Measurements from ENCODE around the gene FIG4. TPM values are rescaled to one million over a fixed set of nuclear protein-coding genes. Genes with fewer than 3 reads are reported as not detected.
"Not testable (repeated sequence)": the region's sequence is repeated elsewhere in the genome, so short reads cannot be mapped to it uniquely, and the experiment has no call there.

FIG4 gene
- total RNA-seq, 4 donors from 2014 or later: 4.1 to 35.5 (median 17.4) TPM

DNA sequence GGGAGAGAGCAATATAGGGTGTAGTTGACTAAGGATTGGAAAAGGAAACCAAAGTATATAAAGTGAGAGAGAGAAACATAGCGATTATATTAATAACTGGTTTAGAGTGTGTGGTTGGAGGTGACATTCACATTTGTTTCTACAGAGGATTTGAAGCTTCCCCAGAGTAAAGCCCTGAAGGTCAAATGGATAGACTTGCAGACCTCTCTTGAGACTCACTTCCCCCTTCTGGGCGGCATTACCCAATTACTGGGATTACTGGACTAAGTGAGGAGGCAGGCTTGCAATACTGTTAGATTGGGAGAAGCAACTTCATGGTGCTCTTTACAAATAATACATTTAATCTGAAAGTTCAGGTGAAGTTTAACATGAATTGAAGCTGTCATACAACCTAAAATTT, 10.7 kb downstream of the FIG4 start:
- H3K27me3 ChIP-seq: no peaks in the 10 kb centered on the region
- no peak for DNase-seq
- no peak overlapping the region for H3K27ac ChIP-seq
- H3K4me1 ChIP-seq: no peaks in the 10 kb centered on the region
- TF ChIP-seq, protein P1, sequence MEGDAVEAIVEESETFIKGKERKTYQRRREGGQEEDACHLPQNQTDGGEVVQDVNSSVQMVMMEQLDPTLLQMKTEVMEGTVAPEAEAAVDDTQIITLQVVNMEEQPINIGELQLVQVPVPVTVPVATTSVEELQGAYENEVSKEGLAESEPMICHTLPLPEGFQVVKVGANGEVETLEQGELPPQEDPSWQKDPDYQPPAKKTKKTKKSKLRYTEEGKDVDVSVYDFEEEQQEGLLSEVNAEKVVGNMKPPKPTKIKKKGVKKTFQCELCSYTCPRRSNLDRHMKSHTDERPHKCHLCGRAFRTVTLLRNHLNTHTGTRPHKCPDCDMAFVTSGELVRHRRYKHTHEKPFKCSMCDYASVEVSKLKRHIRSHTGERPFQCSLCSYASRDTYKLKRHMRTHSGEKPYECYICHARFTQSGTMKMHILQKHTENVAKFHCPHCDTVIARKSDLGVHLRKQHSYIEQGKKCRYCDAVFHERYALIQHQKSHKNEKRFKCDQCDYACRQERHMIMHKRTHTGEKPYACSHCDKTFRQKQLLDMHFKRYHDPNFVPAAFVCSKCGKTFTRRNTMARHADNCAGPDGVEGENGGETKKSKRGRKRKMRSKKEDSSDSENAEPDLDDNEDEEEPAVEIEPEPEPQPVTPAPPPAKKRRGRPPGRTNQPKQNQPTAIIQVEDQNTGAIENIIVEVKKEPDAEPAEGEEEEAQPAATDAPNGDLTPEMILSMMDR (IDR thresholded peaks at IDR 0.05): no peak
- no peak for TF ChIP-seq POLR2A (IDR thresholded peaks at IDR 0.05)
- no peaks in the 10 kb centered on the region for H3K9me3 ChIP-seq
- no peaks in the 10 kb centered on the region for H3K36me3 ChIP-seq
- no peak overlapping the region for H3K4me3 ChIP-seq
- intact Hi-C loops (cut with DNase I; ENCODE audit: low total_unique reads): loop anchor here (10.0 kb wide), 1 partner anchor 333 kb away; no protein-coding TSS in a partner anchor

GRCh38 chr6:109702791-109703190, 11.7 kb downstream of the FIG4 start:
- no peaks in the 10 kb centered on the region for H3K9me3 ChIP-seq
- TF ChIP-seq, protein P1 (IDR thresholded peaks at IDR 0.05): no peak
- no peak for TF ChIP-seq POLR2A (IDR thresholded peaks at IDR 0.05)

GRCh38 chr6:109705258-109705657, 14.2 kb downstream of the FIG4 start:
- intact Hi-C loops (cut with DNase I; ENCODE audit: low total_unique reads): loop anchor here (10.0 kb wide), 1 partner anchor 330 kb away; no protein-coding TSS in a partner anchor
- TF ChIP-seq, protein P1 (IDR thresholded peaks at IDR 0.05): peak; percentile 94 to 98 (median 95)
- no peak for TF ChIP-seq POLR2A (IDR thresholded peaks at IDR 0.05)

More at GRCh38 chr6:109702791-109703190, 11.7 kb downstream of the FIG4 start:
- Histone ChIP-seq H3K27me3 (no peaks in the 10 kb centered on the region), H3K4me1 (no peaks in the 10 kb centered on the region), H3K36me3 (no peaks in the 10 kb centered on the region), H3K27ac (no peak overlapping the region), H3K4me3 (no peak overlapping the region)
- no peak for DNase-seq
- intact Hi-C loops (cut with DNase I; ENCODE audit: low total_unique reads): loop anchor here (10.0 kb wide), 1 partner anchor 332 kb away; no protein-coding TSS in a partner anchor

DNA sequence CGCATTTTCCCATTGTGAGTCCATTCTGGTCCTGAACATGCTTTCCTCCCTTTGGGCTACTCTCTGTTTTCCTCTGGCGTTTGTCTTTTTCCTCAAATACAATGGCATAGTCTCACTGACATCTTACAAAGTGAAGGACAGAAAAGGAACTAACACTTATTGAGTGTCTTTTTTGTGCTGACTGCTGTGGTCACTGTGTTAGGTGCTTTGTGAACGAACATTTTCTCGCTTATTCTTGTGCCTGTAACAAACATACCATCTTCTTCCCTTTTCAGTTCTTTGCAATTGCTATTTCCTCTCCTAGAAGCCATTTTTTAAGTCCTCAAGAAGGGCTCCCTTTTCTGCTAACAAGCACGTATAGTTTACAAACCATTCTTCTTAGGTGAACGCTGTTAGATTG, 15.4 kb downstream of the FIG4 start:
- Histone ChIP-seq H3K27ac (no peak overlapping the region), H3K4me3 (no peak overlapping the region), H3K9me3 (no peaks in the 10 kb centered on the region), H3K36me3 (no peaks in the 10 kb centered on the region), H3K27me3 (no peaks in the 10 kb centered on the region), H3K4me1 (no peaks in the 10 kb centered on the region)
- intact Hi-C loops (cut with DNase I; ENCODE audit: low total_unique reads): loop anchor here (10.0 kb wide), 1 partner anchor 328 kb away; no protein-coding TSS in a partner anchor
- no peak for TF ChIP-seq POLR2A (IDR thresholded peaks at IDR 0.05)
- TF ChIP-seq, protein P1 (IDR thresholded peaks at IDR 0.05): no peak
- DNase-seq: no peak

More at GRCh38 chr6:109705258-109705657, 14.2 kb downstream of the FIG4 start:
- H3K27ac ChIP-seq: no peak overlapping the region
- no peaks in the 10 kb centered on the region for H3K9me3 ChIP-seq
- H3K36me3 ChIP-seq: no peaks in the 10 kb centered on the region
- no peak overlapping the region for H3K4me3 ChIP-seq
- H3K4me1 ChIP-seq: no peaks in the 10 kb centered on the region
- no peaks in the 10 kb centered on the region for H3K27me3 ChIP-seq
- DNase-seq: peak; percentile 76 to 80

DNA sequence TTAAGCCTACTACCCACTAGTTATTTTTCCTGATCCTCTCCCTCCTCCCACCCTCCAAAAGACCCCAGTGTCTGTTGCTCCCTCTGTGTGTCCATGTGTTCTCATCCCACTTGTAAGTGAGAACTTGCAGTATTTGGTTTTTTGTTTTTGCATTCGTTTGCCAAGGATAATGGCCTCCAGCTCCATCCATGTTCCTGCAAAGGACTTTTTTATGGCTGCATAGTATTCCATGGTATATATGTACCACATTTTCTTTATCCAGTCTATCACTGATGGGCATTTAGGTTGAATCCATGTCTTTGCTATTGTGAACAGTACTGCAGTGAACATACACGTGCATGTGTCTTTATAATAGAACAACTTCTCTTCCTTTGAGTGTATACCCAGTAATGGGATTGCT, 17.0 kb downstream of the FIG4 start:
- not testable (repeated sequence) for H3K27ac ChIP-seq, H3K27me3 ChIP-seq, H3K4me1 ChIP-seq, H3K36me3 ChIP-seq, DNase-seq, H3K9me3 ChIP-seq, H3K4me3 ChIP-seq
- intact Hi-C loops (cut with DNase I; ENCODE audit: low total_unique reads): loop anchor here (10.0 kb wide), 1 partner anchor 327 kb away; no protein-coding TSS in a partner anchor

DNA sequence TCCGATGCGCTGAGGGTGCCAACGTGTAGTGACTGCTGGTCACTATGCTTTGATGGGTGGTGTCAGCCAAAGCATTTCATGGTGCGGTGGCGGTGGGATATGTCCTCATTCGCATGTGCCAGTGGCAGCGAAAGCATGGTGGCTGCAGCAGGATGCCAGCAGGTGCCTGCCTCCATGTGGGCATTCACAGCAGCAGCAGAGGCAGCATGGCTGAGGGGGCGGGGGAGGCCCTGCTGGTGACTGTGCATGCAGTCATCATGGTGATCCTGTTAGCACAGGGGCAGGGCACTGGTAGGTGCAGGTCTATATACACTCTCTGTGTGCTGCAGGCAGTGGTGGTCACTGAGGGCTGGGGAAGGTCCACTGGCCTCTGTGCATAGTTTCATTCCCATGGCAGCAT, 22.0 kb downstream of the FIG4 start:
- no peaks in the 10 kb centered on the region for H3K27me3 ChIP-seq
- no peaks in the 10 kb centered on the region for H3K36me3 ChIP-seq
- H3K27ac ChIP-seq: no peak overlapping the region
- H3K9me3 ChIP-seq: no peaks in the 10 kb centered on the region
- H3K4me3 ChIP-seq: no peak overlapping the region
- TF ChIP-seq, protein P1 (IDR thresholded peaks at IDR 0.05): no peak
- no peak for TF ChIP-seq POLR2A (IDR thresholded peaks at IDR 0.05)
- intact Hi-C loops (cut with DNase I; ENCODE audit: low total_unique reads): no loop called here
- H3K4me1 ChIP-seq: no peaks in the 10 kb centered on the region
- DNase-seq: no peak
